ENCODE data around the gene SRSF12. TPM values are rescaled to one million over a fixed set of nuclear protein-coding genes. Genes with fewer than 3 reads are reported as not detected.
"Not testable (repeated sequence)": the region's sequence is repeated elsewhere in the genome, so short reads cannot be mapped to it uniquely, and the experiment has no call there.

SRSF12 gene
- total RNA-seq, 4 donors from 2014 or later, result 0.19 to 0.44 (median 0.38) TPM

DNA sequence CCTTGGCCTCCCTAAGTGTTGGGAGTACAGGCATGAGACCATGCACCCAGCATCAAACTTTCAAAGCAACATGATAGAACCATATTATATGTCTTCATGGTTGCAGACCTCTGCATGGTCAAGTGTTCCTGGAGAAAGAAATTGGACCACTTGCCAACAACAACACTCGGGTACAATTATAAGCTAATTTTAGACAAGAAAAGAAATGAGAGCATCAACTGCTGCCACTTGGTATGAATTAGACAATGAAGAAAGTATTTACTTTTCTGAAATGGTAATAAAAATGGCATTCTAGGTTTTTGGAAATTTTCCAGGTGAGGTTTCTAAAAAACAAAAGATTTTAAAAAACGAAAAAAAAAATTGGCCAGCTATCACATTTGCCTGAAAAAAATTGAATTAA is 20.3 kb upstream of the SRSF12 start:
- H3K4me3 ChIP-seq, result no peak overlapping the region
- intact Hi-C loops (cut with DNase I), result no loop called here
- peaks cover 0 to 7% (median 0%) of the 10 kb centered on the region in 3 donors for H3K4me1 ChIP-seq
- no peak for DNase-seq
- no peak overlapping the region for H3K27ac ChIP-seq
- WGBS, 2 donors, result 60 to 79% methylated on average over 2 of the region's 2 CpGs
- no peaks in the 10 kb centered on the region for H3K9me3 ChIP-seq
- H3K36me3 ChIP-seq, result no peaks in the 10 kb centered on the region
- no peaks in the 10 kb centered on the region for H3K27me3 ChIP-seq
- TF ChIP-seq POLR2A (IDR thresholded peaks at IDR 0.05), result no peak
- TF ChIP-seq, protein P1, sequence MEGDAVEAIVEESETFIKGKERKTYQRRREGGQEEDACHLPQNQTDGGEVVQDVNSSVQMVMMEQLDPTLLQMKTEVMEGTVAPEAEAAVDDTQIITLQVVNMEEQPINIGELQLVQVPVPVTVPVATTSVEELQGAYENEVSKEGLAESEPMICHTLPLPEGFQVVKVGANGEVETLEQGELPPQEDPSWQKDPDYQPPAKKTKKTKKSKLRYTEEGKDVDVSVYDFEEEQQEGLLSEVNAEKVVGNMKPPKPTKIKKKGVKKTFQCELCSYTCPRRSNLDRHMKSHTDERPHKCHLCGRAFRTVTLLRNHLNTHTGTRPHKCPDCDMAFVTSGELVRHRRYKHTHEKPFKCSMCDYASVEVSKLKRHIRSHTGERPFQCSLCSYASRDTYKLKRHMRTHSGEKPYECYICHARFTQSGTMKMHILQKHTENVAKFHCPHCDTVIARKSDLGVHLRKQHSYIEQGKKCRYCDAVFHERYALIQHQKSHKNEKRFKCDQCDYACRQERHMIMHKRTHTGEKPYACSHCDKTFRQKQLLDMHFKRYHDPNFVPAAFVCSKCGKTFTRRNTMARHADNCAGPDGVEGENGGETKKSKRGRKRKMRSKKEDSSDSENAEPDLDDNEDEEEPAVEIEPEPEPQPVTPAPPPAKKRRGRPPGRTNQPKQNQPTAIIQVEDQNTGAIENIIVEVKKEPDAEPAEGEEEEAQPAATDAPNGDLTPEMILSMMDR (IDR thresholded peaks at IDR 0.05), result no peak

DNA sequence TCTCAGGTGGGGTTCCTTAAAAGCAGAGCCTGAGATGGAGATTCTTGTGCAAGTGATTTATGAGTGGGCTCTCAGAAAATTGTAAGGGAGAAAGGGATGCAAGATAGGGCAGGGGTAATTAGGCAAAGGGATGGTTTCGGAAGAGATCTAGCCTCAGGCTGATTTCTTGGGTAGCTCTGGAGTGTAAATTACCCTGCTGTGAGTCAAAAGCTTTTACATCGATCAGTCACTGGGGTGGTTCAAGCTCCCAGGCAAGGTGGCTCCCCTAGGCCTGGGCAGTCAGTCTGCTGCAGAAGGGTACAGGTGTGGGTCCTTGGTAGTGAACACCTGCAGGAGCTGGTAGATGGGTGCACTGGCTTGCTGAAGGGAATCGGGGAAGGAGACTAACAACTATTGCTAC is 16.9 kb upstream of the SRSF12 start:
- DNase-seq, result no peak
- no peaks in the 10 kb centered on the region for H3K9me3 ChIP-seq
- TF ChIP-seq, protein P1 (IDR thresholded peaks at IDR 0.05), result no peak
- no peak for TF ChIP-seq POLR2A (IDR thresholded peaks at IDR 0.05)

DNA sequence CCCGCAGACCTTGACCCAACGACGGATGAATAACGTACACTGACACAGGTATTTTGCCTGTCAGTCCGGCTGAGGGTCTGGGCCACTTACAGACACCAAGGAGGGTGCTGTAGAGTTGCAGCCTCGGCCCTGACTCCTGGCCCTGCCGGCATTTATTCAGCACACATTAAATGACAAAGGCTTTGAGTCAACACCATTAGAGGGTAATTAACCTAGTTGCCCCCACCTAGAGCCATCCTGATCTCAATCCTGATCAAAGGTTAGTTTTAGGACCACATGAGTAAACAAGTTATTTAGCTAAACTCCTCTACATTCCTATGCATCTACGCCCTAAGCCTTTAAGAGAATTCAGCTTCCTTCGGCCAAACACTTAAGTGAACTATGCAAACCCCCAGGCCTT is 16.1 kb upstream of the SRSF12 start:
- no peak overlapping the region for H3K4me3 ChIP-seq
- no peak for DNase-seq
- intact Hi-C loops (cut with DNase I), result no loop called here
- no peaks in the 10 kb centered on the region for H3K9me3 ChIP-seq
- no peaks in the 10 kb centered on the region for H3K4me1 ChIP-seq
- H3K27me3 ChIP-seq, result no peaks in the 10 kb centered on the region
- no peaks in the 10 kb centered on the region for H3K36me3 ChIP-seq
- WGBS, 2 donors, result 85 to 96% methylated on average over 9 of the region's 9 CpGs
- no peak overlapping the region for H3K27ac ChIP-seq
- no peak for TF ChIP-seq POLR2A (IDR thresholded peaks at IDR 0.05)
- TF ChIP-seq, protein P1 (IDR thresholded peaks at IDR 0.05), result no peak

More for the DNA sequence above, 16.9 kb upstream of the SRSF12 start:
- H3K4me3 ChIP-seq, result no peak overlapping the region
- no peaks in the 10 kb centered on the region for H3K27me3 ChIP-seq
- H3K36me3 ChIP-seq, result no peaks in the 10 kb centered on the region
- no peak overlapping the region for H3K27ac ChIP-seq
- intact Hi-C loops (cut with DNase I), result no loop called here
- H3K4me1 ChIP-seq, result peaks cover 0 to 5% (median 0%) of the 10 kb centered on the region in 3 donors
- 76 to 78% methylated on average over 3 of the region's 3 CpGs for WGBS, 2 donors

DNA sequence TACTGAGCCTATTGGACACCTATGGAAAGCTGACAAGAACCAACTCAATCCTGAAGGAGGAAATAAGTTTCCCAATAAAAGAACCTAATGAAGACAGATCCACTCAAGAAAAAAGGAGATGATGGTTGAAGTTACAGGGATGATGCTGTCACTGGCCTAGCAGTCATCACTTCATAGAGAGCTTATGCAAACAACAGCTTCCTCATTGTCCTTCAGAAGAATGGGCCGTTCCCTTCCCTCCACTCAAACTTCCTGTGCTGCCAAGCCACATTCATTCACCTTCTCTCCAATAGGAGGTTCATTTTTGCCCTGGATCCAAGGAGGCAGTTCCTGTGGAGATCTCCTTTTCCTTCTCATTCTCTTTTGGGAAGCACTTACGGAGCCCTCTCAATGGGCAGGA is 14.2 kb upstream of the SRSF12 start:
- DNase-seq, result no peak
- TF ChIP-seq, protein P1 (IDR thresholded peaks at IDR 0.05), result no peak
- no peak for TF ChIP-seq POLR2A (IDR thresholded peaks at IDR 0.05)
- WGBS, 2 donors, result 42 to 75% methylated on average over 1 to 2 of the region's 2 CpGs

DNA sequence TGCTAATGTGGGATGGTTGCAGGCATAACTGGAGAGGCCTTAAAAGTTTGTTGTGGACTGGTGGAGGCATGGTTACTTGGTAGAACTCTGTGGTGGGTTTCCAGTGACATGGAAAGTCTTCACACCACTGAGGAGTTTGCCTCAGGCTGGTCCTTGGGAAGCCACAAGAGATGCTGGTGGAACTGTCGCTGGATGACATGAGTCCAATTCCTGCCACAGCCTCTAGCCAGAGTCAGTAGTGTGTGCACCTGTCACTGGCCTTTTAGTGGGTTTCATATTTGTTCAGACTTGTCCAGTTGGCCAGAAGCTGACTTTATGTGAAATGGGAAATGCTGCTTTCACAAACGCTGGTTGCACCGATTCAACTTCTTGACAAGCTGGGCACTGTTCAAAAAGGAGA is 13.7 kb upstream of the SRSF12 start:
- DNase-seq, result no peak
- Histone ChIP-seq H3K4me3 (no peak overlapping the region), H3K27ac (no peak overlapping the region), H3K4me1 (no peaks in the 10 kb centered on the region), H3K36me3 (no peaks in the 10 kb centered on the region), H3K9me3 (peaks cover 0 to 5% (median 0%) of the 10 kb centered on the region in 3 donors), H3K27me3 (no peaks in the 10 kb centered on the region)
- intact Hi-C loops (cut with DNase I), result no loop called here
- 52 to 64% methylated on average over 2 to 3 of the region's 3 CpGs for WGBS, 2 donors
- TF ChIP-seq POLR2A (IDR thresholded peaks at IDR 0.05), result no peak
- TF ChIP-seq, protein P1 (IDR thresholded peaks at IDR 0.05), result no peak

More for the DNA sequence above, 14.2 kb upstream of the SRSF12 start:
- H3K27me3 ChIP-seq, result no peaks in the 10 kb centered on the region
- no peak overlapping the region for H3K27ac ChIP-seq
- intact Hi-C loops (cut with DNase I), result no loop called here
- no peaks in the 10 kb centered on the region for H3K4me1 ChIP-seq
- H3K4me3 ChIP-seq, result no peak overlapping the region
- H3K9me3 ChIP-seq, result peaks cover 0 to 5% (median 0%) of the 10 kb centered on the region in 3 donors
- H3K36me3 ChIP-seq, result no peaks in the 10 kb centered on the region

DNA sequence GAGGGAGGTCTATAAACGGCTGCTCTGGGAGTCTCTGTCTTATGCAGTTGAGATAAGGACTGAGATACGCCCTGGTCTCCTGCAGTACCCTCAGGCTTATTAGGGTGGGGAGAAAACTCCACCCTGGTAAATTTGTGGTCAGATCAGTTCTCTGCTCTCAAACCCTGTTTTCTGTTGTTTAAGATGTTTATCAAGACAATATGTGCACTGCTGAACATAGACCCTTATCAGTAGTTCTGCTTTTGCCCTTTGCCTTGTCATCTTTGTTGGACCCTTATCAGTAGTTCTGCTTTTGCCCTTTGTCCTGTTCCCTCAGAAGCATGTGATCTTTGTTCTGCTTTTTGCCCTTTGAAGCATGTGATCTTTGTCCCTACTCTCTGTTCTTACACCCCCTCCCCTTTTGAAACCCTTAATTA is 10.4 kb upstream of the SRSF12 start:
- intact Hi-C loops (cut with DNase I), result loop anchor here (10.0 kb wide), 1 partner anchor 117 kb away; no protein-coding TSS in a partner anchor
- 69 to 93% methylated on average over 2 of the region's 2 CpGs for WGBS, 2 donors
- H3K27me3 ChIP-seq, DNase-seq, H3K36me3 ChIP-seq, H3K4me1 ChIP-seq, H3K4me3 ChIP-seq, H3K9me3 ChIP-seq, H3K27ac ChIP-seq: not testable (repeated sequence)

Measured in esophagus squamous epithelium (tissue), 5 donors.